Central memory CD4-positive, alpha-beta T cell (primary cell): ENCODE results near the gene COMMD8.
A peak's percentile ranks its signal among the peaks of the same experiment; 100 is the strongest.

Experiments
- DNase-seq: peaks from one replicate; pipeline ENCODE4 v3.0.0; 2022

COMMD8 gene

DNA sequence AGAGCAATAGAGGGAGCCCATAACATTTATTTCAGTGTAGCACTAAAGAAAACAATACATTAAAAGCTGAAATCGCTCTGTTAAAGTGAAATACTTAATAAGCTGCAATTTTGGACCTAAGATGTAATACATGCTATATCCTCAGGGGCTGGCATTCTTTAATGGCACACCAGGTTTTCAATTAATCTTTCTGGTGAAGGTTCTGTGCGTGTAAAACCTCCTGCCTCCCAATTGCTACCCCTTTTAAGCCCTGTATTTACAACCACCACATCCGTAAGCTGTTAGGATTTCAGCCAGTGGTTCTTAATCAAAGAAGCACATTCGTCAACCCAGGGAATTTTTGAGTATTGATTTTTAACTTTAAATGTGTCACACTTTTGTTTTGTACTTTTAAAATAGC, 7.6 kb upstream of the COMMD8 start:
- no peak for DNase-seq

DNA sequence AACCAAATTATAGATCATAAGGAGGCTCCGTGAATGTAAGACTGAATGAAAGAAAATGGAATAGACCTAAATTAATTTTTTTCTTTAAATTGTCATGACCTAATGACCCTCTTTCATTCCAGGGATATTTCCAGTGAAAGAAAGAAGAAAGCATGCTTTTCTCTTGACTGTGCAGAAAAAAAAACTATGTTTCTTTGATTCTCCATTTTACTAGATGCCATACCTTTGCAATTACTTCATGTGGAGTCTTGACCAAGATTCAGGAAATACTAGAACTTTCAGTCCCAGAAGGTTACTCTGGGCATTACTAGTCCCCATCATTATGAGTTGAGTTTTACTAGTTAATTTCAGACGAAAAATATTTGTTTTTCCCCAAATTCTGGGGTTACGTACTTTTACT, 6.4 kb upstream of the COMMD8 start:
- no peak for DNase-seq

DNA sequence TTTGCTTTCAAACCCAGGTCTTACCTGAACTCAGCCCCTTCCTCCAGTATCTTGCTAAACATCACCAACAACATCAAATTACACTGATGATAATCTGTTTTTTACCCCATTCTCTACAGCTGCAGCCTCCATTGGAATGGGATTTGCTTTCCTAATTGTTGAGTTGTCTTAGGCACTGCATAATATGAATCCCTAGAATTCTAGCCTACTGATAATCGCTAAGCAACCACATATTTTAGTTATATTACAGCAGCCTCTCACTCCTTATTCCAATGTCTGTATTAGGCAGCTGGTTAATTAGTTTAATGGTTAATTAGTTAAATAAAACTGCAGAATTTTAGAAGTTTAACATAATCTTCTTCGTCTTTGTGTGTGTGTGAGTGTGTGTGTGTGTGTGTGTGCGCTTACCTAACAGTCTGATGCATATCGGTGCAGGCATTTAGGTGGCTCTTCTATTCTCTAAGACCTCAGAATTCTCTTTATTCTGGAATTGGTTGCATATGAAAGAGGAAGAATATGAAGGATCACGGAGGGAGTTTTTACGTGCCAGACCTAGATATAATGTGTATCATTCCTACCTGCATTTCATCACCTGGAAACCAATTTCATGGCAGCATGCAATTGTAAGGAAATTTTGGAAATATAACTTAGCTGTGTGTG, 5.3 kb upstream of the COMMD8 start:
- DNase-seq, result no peak

DNA sequence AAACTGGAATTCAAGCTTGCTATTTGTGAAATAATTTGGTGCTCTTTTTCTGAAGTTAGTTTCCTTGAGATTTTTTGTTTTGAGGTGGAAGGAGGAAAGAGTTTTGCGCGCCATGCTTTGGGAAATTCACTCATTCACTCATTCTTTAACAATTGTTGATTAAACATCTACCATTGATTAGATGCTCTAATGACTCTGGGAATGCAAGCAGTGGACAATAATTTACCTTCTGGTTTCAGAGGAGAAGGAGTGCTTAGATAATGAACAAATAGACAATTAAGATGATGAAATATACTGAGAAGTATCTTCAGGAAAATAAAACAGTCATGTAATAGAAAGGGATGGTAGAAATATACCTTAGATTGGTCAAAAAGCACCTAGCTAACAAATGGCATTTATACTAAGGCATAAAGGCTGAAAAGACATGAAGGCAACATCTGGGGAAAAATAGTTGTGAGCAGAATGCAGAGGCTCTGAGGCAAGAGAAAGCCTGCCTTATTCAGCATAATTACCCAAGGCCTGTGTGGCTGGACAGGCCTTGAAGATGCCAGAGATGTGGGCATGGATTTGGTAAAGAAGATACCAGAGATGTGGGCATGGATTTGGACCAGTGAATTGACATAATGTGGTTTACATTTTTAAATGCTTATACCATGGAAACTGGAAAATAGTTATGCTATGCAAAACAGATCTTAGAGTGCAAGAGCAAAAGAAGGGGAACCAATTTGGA, 2.7 kb upstream of the COMMD8 start:
- no peak for DNase-seq

DNA sequence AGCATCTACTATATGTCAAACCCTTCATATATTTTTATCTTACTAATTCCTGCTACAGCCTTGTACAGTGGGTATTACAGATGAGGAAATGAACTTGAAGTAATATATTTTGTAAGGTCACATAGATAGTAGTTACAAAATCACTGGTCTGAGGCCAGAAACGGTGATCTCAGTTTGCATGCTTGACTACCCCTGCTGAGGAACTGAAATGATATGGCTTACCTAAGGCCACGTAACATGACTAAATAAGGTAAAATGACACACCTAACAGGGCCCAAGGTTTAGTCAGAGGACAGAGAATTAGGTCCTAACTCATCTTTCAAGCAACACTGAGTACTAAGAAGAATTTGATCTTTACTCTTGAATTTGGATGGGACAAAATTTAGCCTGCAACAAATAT, 1.5 kb upstream of the COMMD8 start:
- DNase-seq, result no peak

DNA sequence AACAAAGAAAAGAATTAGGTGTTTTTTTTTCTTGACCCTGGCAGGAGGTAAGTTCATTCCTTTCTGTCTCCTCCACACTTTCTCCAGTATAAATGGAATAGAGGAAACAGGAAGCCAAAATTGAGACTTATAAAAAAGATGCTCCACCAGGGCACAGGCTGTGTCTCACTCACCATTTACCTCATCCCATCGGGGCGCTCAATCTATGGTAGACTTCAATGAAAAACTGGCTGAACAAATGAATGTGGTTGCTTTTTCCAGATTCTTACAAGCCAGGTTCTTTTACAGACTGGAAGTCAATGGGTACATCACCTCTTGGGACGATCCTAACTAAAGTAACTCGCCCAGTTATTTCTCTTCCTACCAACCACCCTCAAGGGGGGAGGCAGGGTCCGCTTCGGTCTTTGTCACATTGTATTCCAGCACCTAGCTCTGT, 685 bp downstream of the COMMD8 start:
- peak; percentile 5 for DNase-seq

DNA sequence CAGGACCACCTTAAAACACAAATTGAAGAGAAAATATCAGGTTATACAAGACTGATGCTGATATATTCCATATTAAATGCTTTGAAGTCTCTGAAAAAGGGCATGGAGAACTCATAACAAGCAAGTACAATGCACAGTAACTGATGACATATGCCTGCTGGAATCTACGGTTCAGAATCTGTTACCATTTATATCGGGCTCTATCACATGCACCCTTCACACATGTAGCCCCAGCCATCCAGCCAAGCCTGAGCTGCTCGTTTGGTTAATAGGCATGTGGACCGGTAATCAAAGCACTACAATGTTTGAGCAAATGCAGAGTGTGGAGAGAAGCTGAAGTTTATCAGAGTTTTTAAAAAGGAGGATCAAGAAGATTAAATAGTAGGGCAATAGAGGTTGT, 11.8 kb downstream of the COMMD8 start:
- DNase-seq, result no peak

DNA sequence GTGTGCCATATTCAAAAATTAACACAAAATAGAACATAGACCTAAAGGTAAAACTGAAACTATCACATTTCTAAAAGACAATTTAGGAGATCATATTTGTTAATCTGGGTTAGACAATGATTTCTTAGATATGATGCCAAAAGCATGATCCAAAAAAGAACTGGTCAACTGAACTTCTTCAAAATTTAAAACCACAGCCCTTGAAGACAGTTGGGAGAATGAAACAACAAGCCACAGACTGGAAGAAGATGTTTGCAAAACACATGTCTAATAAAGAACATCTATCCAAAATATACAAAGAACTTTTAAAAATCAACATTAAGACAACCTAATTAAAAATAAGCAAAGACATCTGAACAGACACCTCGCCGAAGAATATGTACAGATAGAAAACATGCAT, 19.5 kb downstream of the COMMD8 start:
- no peak for DNase-seq

DNA sequence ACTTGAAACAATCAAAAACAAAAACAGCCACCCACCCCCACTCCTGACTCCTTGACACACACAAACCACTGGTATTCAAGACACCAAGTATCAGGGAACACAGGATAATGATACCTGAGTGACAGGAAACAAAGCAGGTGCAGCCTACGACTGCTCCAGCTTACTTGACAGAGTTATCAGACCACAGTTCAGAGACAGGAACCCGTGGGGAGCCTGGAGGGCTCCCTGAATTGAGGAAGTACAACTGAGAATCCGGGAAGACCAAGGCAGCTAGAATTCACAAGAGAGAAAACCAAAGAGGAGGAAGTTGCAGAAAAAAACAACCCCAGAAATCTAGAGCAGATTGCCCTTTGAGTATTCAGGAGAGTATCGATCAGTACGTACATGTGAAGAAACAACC, 20.5 kb downstream of the COMMD8 start:
- DNase-seq, result no peak

DNA sequence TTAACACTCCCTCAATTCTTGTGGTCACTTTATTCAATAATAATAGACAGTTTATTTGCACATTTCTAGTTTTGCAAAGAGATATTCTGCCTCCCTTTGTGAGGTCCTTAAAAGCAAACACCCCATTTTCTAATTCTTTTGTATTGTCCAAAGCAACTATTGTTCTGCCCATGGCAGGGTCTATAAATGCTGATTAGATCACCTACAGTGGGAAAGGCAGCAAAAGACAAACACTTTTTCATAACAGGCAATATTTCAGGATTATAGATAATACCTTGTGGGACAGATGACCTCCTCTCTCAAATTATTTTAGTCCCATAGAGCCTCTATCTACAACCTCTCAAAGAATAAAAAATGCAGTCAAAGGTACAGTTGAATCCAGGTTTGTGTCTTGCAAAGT, 28.6 kb downstream of the COMMD8 start:
- no peak for DNase-seq

DNA sequence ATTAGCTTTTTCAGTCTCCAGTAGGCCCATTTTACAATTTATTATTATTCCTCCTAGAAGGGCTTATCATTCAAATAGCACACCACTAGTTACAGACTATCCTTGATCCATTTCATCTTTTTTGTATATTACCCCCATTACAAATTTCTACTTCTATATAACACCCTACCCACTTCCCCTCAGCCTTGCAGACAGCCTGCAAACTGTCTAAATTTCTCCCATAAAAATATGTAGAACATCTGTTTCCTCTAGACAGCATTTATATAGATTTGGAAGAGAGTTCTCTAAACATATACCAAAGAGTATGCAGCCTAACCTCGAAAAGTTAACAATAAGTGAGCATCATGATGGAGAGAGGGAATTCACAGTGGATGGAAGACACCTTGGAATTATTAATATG, 30.8 kb downstream of the COMMD8 start:
- DNase-seq, result no peak

DNA sequence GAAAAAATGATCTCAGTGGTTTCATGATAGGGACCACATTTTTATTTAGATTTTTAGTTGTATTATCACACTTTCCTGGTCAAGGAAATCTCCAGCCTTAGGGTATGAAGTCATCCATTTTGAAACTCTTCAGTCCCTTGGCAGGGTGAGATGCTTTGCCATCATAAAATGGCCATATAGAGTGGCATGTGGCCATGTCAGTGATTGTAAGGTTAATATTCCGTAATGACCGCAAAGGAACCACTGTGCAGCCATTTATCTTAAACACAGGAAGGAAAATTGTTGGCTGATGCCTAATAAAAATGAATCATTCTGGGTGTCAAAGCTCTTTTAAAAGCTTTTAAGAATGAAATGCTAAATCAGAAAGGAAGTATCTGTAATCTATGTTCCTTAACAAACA, 35.6 kb downstream of the COMMD8 start:
- DNase-seq, result no peak

DNA sequence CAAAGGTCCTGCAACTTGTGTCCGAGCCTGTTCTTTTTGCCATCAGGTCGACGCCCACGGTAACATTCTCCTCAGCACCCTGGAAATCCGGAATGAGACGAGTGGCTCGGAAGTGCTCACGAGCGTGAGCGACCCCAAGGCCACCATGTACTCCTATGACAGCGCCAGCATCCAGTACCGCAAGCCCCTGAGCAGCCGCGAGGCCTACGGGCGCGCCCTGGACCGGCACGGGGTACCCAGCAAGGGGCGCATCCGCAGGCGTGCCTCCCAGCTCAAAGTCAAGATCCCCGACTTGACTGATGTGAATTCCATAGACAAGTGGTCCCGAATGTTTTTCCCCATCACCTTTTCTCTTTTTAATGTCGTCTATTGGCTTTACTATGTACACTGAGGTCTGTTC, 37.9 kb downstream of the COMMD8 start:
- no peak for DNase-seq

DNA sequence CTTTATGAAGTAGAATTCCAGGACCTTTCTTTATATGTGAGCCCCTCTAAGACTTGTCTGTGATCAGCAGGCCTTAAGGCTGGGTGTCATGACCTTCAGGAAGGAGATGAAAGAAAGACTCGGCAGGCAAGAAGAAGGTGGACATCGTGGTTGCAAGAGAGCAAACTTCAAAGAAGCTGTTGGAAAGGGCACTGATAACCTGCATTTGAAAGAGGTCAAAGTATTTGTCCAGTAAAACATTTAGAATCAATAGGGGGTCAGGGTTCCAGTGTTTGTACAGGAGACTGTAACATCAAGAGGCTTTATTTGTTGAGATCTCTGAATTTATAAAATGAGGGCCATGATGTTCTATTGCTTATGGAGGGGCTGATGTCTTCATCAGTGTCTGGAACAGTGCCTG, 44.2 kb downstream of the COMMD8 start:
- DNase-seq, result no peak

DNA sequence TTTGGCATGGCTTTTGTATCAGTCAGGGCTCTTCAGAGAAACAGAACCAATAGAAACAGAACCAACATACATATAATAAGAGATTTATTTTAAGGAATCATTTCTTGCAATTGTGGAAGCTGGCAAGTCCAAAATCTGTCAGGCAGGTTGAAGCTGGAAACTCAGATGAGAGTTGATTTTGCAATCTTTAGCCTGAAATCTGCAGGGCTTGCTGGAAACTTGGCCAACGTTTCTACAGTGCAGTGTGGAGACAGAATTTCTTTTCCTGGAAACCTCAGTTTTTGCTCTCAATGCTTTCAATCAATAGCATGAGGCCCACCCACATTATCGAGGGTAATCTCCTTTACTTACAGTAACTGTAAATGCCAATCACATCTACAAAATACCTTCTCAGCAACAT, 45.4 kb downstream of the COMMD8 start:
- DNase-seq, result no peak

DNA sequence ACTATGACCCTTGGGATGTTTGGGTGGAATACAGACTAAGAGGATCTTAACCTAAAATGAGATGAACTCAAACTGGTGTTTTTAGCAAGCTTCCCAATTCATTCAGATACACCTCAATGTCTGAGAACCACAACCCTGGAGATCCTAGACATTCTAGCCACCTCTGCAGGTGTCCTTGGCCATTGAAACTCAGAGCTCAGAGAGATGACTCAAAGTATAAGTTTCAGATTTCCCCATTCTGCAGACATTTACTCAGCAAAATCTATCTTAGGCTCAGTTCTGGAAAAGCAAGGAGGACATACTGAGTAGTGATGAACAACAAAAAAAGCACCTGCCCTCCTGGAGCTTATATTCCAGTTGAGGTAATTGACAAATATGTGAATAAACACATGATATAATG, 47.8 kb downstream of the COMMD8 start:
- no peak for DNase-seq

DNA sequence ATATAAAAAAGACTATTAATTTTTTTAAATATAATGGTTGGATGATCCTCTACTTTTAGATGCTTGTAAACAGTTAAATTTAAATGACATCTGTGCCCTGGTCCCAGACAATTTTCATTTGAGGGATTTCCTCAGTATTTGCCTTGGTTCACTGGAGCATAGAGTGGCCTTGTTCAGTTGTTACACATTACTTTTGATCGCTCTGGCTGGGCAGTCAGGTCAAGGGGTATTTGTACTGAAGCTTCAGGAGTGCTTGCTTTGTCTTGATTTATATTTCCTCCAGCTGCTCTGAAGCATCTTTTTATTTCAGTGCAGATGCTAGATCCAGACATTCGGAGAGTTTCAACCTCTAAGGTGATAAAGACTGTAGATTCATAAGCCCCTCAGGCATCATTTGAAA, 50.0 kb downstream of the COMMD8 start:
- no peak for DNase-seq

DNA sequence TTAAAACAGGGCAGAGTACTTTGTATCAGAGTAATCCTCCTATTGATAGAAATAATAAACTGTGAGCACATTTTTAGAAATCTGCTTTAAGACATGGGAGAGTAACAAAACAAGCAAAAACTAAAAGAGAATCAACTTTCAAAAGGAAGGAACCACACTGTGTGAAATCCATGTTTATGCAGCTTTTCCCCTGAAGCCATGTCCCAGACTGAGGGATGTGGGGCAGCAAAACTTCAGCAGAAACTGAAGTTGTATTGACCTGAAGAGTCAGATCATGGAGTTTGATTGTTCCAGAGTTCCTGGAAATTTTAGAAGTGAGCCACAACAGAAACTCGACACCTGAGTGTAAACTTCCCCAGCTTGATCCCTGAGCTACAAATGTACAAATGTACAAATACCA, 53.2 kb downstream of the COMMD8 start:
- no peak for DNase-seq

DNA sequence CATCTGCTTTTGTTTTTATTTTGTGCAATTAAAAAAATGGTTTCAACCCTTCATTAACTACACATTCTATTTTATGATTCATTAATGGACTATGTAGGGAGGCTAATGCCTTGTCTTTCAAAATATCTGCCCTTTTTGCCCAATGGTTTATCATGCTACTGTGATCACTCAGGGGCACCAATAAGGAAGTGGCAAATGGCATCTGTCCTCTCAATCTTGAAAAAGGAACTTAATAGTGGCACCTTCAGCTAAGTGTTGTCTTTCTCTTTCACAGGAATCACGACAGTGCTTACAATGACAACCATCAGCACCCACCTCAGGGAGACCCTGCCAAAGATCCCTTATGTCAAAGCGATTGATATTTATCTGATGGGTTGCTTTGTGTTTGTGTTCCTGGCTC, 57.1 kb downstream of the COMMD8 start:
- no peak for DNase-seq
